GM10266 (cell line): Measurements from ENCODE around the gene PLA2G5.

Experiments
- DNase-seq: peaks from one replicate; pipeline ENCODE4 v3.0.0; 2012; ENCODE audit errors: extremely low spot score
- CTCF ChIP-seq: IDR thresholded peaks from 2 replicates; pipeline ENCODE4 v1.5.1; 2012; ENCODE audit warnings: mild to moderate bottlenecking, low read depth; ENCODE audit not compliant: control insufficient read depth, insufficient read depth; ENCODE audit errors: missing control alignments

The PLA2G5 gene

GRCh38 chr1:20139776-20140612 is 70.0 kb downstream of the PLA2G5 start:
- TF ChIP-seq CTCF = no peak
- DNase-seq = no peak

GRCh38 chr1:20141001-20141400 is 71.0 kb downstream of the PLA2G5 start:
- DNase-seq = no peak
- no peak for TF ChIP-seq CTCF

GRCh38 chr1:20141466-20141865 is 71.5 kb downstream of the PLA2G5 start:
- DNase-seq = no peak
- no peak for TF ChIP-seq CTCF
